Immature natural killer cell (primary cell): ENCODE measurements around the gene SLC38A10. TPM values are rescaled to one million over a fixed set of nuclear protein-coding genes. Genes with fewer than 3 reads are reported as not detected.

Experiments used
- DNase-seq, 3 donors: peaks; one replicate each; pipeline ENCODE4 v3.0.0; 2022; ENCODE audit warnings: mixed read lengths in 1 of 3
- H3K27ac Mint-ChIP-seq, 6 donors: one replicate each; pipeline ENCODE4 v1.8.0; 2020; ENCODE audit warnings: mixed read lengths in 6 of 6, mild to moderate bottlenecking in 5 of 6, inconsistent platforms in 4 of 6, moderate library complexity in 3 of 6
- H3K27me3 Mint-ChIP-seq, 3 donors: one replicate each; pipeline ENCODE4 v1.8.0; 2020 to 2021; ENCODE audit warnings: low read depth in 3 of 3, mild to moderate bottlenecking in 3 of 3, mixed read lengths in 3 of 3, moderate library complexity in 3 of 3, inconsistent platforms in 1 of 3
- H3K36me3 Mint-ChIP-seq, 3 donors: one replicate each; pipeline ENCODE4 v1.8.0; 2020; ENCODE audit warnings: mixed read lengths in 3 of 3, inconsistent platforms in 2 of 3, mild to moderate bottlenecking in 2 of 3
- H3K4me1 Mint-ChIP-seq, 2 donors: one replicate each; pipeline ENCODE4 v1.8.0; 2020; ENCODE audit warnings: inconsistent platforms in 2 of 2, mild to moderate bottlenecking in 2 of 2, mixed read lengths in 2 of 2, moderate library complexity in 1 of 2
- H3K4me3 Mint-ChIP-seq, 5 donors: one replicate each; pipeline ENCODE4 v1.8.0; 2020; ENCODE audit warnings: mild to moderate bottlenecking in 5 of 5, mixed read lengths in 5 of 5, inconsistent platforms in 3 of 5, moderate library complexity in 3 of 5
- H3K9me3 Mint-ChIP-seq, 6 donors: one replicate each; pipeline ENCODE4 v1.8.0; 2020; ENCODE audit warnings: mild to moderate bottlenecking in 6 of 6, mixed read lengths in 6 of 6, inconsistent platforms in 4 of 6, moderate library complexity in 3 of 6
- polyA plus RNA-seq, 3 donors: library from polyadenylated mRNA; unstranded; fragments of 300-500 nt; fragmentation: Illumina TruSeq; gene quantifications; one replicate each; pipeline ENCODE4 v1.2.3, GENCODE V29; 2021

SLC38A10 gene
- polyA plus RNA-seq, 3 donors from 2014 or later, result 46.8 to 98.7 (median 46.8) TPM

- Mint-ChIP-seq H3K4me3 (no peak overlapping the region), H3K36me3 (no peaks in the 10 kb centered on the region), H3K4me1 (peaks cover 5 to 9% of the 10 kb centered on the region in 2 donors), H3K27me3 (peaks cover 0 to 2% (median 0%) of the 10 kb centered on the region in 3 donors), H3K27ac (no peak overlapping the region), H3K9me3 (no peaks in the 10 kb centered on the region)
- no peak for DNase-seq
Observed at GRCh38 chr17:81324851-81325713, 30.0 kb upstream of the SLC38A10 start.

- Mint-ChIP-seq H3K27me3 (peaks cover 0 to 3% (median 0%) of the 10 kb centered on the region in 3 donors), H3K36me3 (no peaks in the 10 kb centered on the region), H3K27ac (no peak overlapping the region), H3K4me3 (no peak overlapping the region), H3K9me3 (no peaks in the 10 kb centered on the region), H3K4me1 (peaks cover 4 to 5% of the 10 kb centered on the region in 2 donors)
- DNase-seq, result no peak
Observed at GRCh38 chr17:81324177-81324850, 29.2 kb upstream of the SLC38A10 start.

GRCh38 chr17:81323411-81323868, 28.3 kb upstream of the SLC38A10 start:
- Mint-ChIP-seq H3K27me3 (peaks cover 0 to 3% (median 0%) of the 10 kb centered on the region in 3 donors), H3K36me3 (no peaks in the 10 kb centered on the region), H3K27ac (no peak overlapping the region), H3K9me3 (no peaks in the 10 kb centered on the region), H3K4me3 (no peak overlapping the region), H3K4me1 (peaks cover 0 to 1% of the 10 kb centered on the region in 2 donors)
- DNase-seq, result no peak

GRCh38 chr17:81323083-81323369, 27.9 kb upstream of the SLC38A10 start:
- Mint-ChIP-seq H3K27me3 (peaks cover 0 to 3% (median 0%) of the 10 kb centered on the region in 3 donors), H3K4me1 (peaks cover 0 to 1% of the 10 kb centered on the region in 2 donors), H3K9me3 (no peaks in the 10 kb centered on the region), H3K36me3 (no peaks in the 10 kb centered on the region), H3K4me3 (no peak overlapping the region), H3K27ac (no peak overlapping the region)
- DNase-seq, result no peak

- Mint-ChIP-seq H3K36me3 (no peaks in the 10 kb centered on the region), H3K4me3 (no peak overlapping the region), H3K9me3 (no peaks in the 10 kb centered on the region), H3K27ac (no peak overlapping the region), H3K4me1 (peaks cover 0 to 1% of the 10 kb centered on the region in 2 donors), H3K27me3 (peaks cover 0 to 3% (median 2%) of the 10 kb centered on the region in 3 donors)
- DNase-seq, result peak in 1 of 3 donors; percentile 37
Observed at GRCh38 chr17:81322271-81323082, 27.4 kb upstream of the SLC38A10 start.

GRCh38 chr17:81317961-81318605, 23.0 kb upstream of the SLC38A10 start:
- no peak for DNase-seq
- Mint-ChIP-seq H3K36me3 (no peaks in the 10 kb centered on the region), H3K4me1 (no peaks in the 10 kb centered on the region), H3K4me3 (no peak overlapping the region), H3K27me3 (peaks cover 0 to 3% (median 2%) of the 10 kb centered on the region in 3 donors), H3K9me3 (no peaks in the 10 kb centered on the region), H3K27ac (no peak overlapping the region)

GRCh38 chr17:81317530-81317821, 22.4 kb upstream of the SLC38A10 start:
- Mint-ChIP-seq H3K27ac (no peak overlapping the region), H3K27me3 (peaks cover 0 to 3% (median 2%) of the 10 kb centered on the region in 3 donors), H3K4me3 (no peak overlapping the region), H3K36me3 (no peaks in the 10 kb centered on the region), H3K4me1 (no peaks in the 10 kb centered on the region), H3K9me3 (no peaks in the 10 kb centered on the region)
- DNase-seq, result no peak

GRCh38 chr17:81315885-81316391, 20.8 kb upstream of the SLC38A10 start:
- no peak for DNase-seq
- Mint-ChIP-seq H3K4me3 (no peak overlapping the region), H3K4me1 (no peaks in the 10 kb centered on the region), H3K9me3 (no peaks in the 10 kb centered on the region), H3K27me3 (peaks cover 0 to 3% (median 2%) of the 10 kb centered on the region in 3 donors), H3K27ac (no peak overlapping the region), H3K36me3 (no peaks in the 10 kb centered on the region)

GRCh38 chr17:81315129-81315884, 20.2 kb upstream of the SLC38A10 start:
- DNase-seq, result no peak
- H3K36me3 Mint-ChIP-seq, result no peaks in the 10 kb centered on the region
- H3K27ac Mint-ChIP-seq, result no peak overlapping the region
- H3K9me3 Mint-ChIP-seq, result no peaks in the 10 kb centered on the region
- H3K4me3 Mint-ChIP-seq, result no peak overlapping the region
- no peaks in the 10 kb centered on the region for H3K4me1 Mint-ChIP-seq
- peaks cover 0 to 3% (median 2%) of the 10 kb centered on the region in 3 donors for H3K27me3 Mint-ChIP-seq

- Mint-ChIP-seq H3K4me1 (peaks cover 0 to under 1% of the 10 kb centered on the region in 2 donors), H3K27ac (no peak overlapping the region), H3K36me3 (no peaks in the 10 kb centered on the region), H3K9me3 (no peaks in the 10 kb centered on the region), H3K27me3 (peaks cover 0 to 2% (median 1%) of the 10 kb centered on the region in 3 donors), H3K4me3 (no peak overlapping the region)
- DNase-seq, result no peak
Observed at GRCh38 chr17:81314398-81315081, 19.4 kb upstream of the SLC38A10 start.

GRCh38 chr17:81313776-81314397, 18.8 kb upstream of the SLC38A10 start:
- Mint-ChIP-seq H3K4me3 (no peak overlapping the region), H3K36me3 (no peaks in the 10 kb centered on the region), H3K27ac (no peak overlapping the region), H3K27me3 (peaks cover 1 to 5% (median 2%) of the 10 kb centered on the region in 3 donors), H3K9me3 (no peaks in the 10 kb centered on the region), H3K4me1 (peaks cover 5 to 7% of the 10 kb centered on the region in 2 donors)
- no peak for DNase-seq
